Measurements from ENCODE around the gene SOS2.

SOS2 gene

DNA sequence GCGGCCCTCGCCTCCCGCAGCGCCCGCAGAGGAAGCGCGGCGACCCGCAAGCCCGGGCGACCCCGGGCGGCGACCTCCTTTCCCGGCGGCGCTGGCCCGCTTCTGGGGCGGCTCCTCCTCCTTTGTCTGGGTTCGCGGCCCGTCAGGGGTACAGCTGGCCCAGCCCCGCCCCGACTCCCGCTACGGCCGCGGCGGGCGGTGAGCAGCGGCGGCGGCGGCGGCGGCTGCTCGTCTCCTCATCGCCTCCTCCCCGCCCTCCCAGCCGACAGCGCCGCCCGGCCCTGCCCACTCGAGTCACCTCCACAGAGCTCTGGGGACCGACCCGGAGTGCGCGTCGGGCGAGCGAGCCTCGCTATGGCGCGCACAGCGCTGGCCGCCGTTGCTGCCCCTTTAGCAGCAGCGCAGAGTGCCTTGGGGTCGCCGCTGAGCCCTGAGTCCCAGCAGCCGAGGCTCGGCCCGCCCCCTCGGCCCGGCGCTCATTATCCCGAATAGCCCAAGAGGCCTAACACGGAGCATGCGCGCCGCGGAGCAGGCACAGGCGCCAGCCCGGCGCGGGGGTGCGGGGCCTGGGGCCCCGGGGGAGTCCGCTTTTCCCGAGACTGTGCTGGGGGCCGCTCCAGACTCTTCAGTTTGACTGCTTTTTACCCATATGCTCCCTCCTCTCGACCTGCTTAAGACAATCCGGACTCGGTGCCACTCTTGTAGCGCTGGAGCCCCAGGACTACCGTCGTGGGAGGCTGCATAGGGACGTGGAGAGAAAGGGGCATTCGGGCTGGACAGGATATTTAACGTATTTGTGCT lies at the start of gene SOS2:
Gene SOS2 (minus strand): TSS at position 104 of the 801 bp plus-strand sequence. CDS start 295 bp downstream, outside the sequence.
- peaks cover 5% of the 10 kb centered on the region; the same call in 1 of the 2 replicates for H3K9me3 ChIP-seq (ENCODE audit: control insufficient read depth, insufficient read depth, low read depth, low read length)
- H3K27me3 ChIP-seq (ENCODE audit: control insufficient read depth, insufficient read depth, low read length): no peaks in the 10 kb centered on the region; the same call in 1 of the 2 replicates
- peak within 1 kb of the TSS; percentile 58; the same call in 1 of the 2 replicates for H3K27ac ChIP-seq (ENCODE audit: low read depth, low read length)
- H3K36me3 ChIP-seq (ENCODE audit: control insufficient read depth, insufficient read depth, low read length): 0 out of 2 replicates have a peak, but pooled peaks cover 9% of the 10 kb centered on the region
- peak within 1 kb of the TSS; percentile 88 for H3K4me3 ChIP-seq (ENCODE audit: low read depth, low read length)
- peak within 1 kb of the TSS; percentile 85 for H3K9ac ChIP-seq (ENCODE audit: low read length)
- H3K4me1 ChIP-seq (ENCODE audit: control insufficient read depth, insufficient read depth, low read length): peaks cover 5% of the 10 kb centered on the region; the same call in 1 of the 2 replicates

DNA sequence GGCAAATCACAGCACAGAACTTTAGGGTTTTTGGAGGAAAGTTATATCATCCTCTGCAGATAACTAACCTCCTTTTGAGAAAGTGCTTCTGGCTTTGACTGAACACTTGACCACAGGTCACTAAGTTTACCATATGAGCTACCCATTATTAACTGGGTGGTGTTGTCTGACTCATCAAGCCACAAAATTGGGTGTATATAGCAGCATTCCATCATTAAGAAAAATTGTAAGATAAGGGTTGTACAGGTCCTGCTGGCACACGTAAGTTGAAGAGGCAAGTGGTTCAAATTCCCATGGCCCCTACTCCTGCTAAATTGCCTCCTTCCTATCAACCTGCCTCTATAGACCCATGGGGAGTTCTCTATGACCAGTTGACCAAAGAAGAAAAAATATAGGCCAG lies 41.1 kb upstream of the SOS2 start:
- Histone ChIP-seq H3K9ac (ENCODE audit: low read length) (no peak overlapping the region), H3K27ac (ENCODE audit: low read depth, low read length) (no peak overlapping the region), H3K4me1 (ENCODE audit: control insufficient read depth, insufficient read depth, low read length) (no peaks in the 10 kb centered on the region), H3K4me3 (ENCODE audit: low read depth, low read length) (no peak overlapping the region), H3K36me3 (ENCODE audit: control insufficient read depth, insufficient read depth, low read length) (peaks cover 29% of the 10 kb centered on the region), H3K9me3 (ENCODE audit: control insufficient read depth, insufficient read depth, low read depth, low read length) (no peaks in the 10 kb centered on the region), H3K27me3 (ENCODE audit: control insufficient read depth, insufficient read depth, low read length) (no peaks in the 10 kb centered on the region)

DNA sequence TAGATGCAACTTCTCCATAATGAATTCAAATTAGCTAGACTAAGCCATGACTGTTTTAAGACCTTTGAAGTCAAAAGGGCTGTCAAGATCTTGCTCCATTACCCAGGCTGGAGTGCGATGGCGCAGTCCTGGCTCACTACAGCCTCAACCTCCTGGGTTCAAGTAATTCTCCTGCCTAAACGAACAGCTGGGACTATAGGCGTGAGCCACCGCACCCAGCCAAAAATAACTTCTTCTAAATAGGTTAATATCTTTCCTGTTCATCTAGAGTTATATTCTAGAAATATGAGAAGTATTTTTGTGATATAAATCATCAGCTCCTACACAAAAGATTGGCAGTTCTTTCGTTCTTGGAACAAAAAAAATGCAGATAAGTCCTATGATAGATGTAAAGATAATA lies 39.6 kb upstream of the SOS2 start:
- H3K4me3 ChIP-seq (ENCODE audit: low read depth, low read length): no peak overlapping the region
- no peaks in the 10 kb centered on the region for H3K4me1 ChIP-seq (ENCODE audit: control insufficient read depth, insufficient read depth, low read length)
- no peaks in the 10 kb centered on the region for H3K9me3 ChIP-seq (ENCODE audit: control insufficient read depth, insufficient read depth, low read depth, low read length)
- H3K27me3 ChIP-seq (ENCODE audit: control insufficient read depth, insufficient read depth, low read length): no peaks in the 10 kb centered on the region
- H3K27ac ChIP-seq (ENCODE audit: low read depth, low read length): no peak overlapping the region
- H3K9ac ChIP-seq (ENCODE audit: low read length): no peak overlapping the region
- peaks cover 26% of the 10 kb centered on the region for H3K36me3 ChIP-seq (ENCODE audit: control insufficient read depth, insufficient read depth, low read length)

DNA sequence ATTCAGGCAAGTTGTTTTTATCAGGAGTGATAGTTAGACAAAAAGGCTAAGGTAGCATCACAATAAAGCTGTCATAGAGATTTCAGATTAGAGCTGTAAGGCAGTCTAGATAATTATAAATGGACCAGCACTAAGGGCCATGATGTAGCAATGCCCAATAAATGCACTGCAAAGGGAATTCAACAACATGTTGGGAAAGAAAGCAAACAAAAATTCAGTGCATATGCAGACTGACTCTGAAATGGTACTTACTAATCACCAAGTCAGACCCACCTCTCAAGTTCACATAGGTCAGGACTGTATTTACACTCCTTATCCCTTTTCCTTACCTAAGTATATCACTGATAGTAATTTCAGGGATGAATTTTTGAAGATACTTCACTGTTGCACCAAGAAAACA lies 33.7 kb upstream of the SOS2 start:
- no peak overlapping the region for H3K27ac ChIP-seq (ENCODE audit: low read depth, low read length)
- no peak overlapping the region for H3K4me3 ChIP-seq (ENCODE audit: low read depth, low read length)
- peaks cover 33% of the 10 kb centered on the region for H3K36me3 ChIP-seq (ENCODE audit: control insufficient read depth, insufficient read depth, low read length)
- no peaks in the 10 kb centered on the region for H3K9me3 ChIP-seq (ENCODE audit: control insufficient read depth, insufficient read depth, low read depth, low read length)
- H3K9ac ChIP-seq (ENCODE audit: low read length): no peak overlapping the region
- H3K27me3 ChIP-seq (ENCODE audit: control insufficient read depth, insufficient read depth, low read length): no peaks in the 10 kb centered on the region
- H3K4me1 ChIP-seq (ENCODE audit: control insufficient read depth, insufficient read depth, low read length): no peaks in the 10 kb centered on the region

DNA sequence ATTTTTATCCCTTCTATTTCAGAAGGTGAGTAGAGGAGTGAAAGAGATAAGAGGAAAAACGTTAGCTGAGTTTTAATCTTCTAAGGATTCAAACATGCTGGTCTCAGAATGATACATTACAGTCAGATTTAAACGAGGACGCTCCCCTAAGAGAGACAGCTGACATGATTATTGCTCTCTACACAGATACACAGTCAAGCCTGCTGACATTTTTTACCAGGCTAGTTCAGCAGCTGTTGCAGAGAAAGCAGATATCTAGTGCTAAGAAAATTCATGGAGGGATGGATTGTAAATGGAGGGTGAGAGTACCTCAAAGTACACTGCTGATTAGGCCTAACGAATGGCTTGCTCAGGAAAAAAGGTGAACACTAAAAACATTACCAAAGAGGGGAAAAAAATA lies 31.9 kb upstream of the SOS2 start:
- H3K4me1 ChIP-seq (ENCODE audit: control insufficient read depth, insufficient read depth, low read length): no peaks in the 10 kb centered on the region
- no peak overlapping the region for H3K9ac ChIP-seq (ENCODE audit: low read length)
- no peaks in the 10 kb centered on the region for H3K27me3 ChIP-seq (ENCODE audit: control insufficient read depth, insufficient read depth, low read length)
- H3K27ac ChIP-seq (ENCODE audit: low read depth, low read length): no peak overlapping the region
- H3K9me3 ChIP-seq (ENCODE audit: control insufficient read depth, insufficient read depth, low read depth, low read length): no peaks in the 10 kb centered on the region
- H3K4me3 ChIP-seq (ENCODE audit: low read depth, low read length): no peak overlapping the region
- peaks cover 28% of the 10 kb centered on the region for H3K36me3 ChIP-seq (ENCODE audit: control insufficient read depth, insufficient read depth, low read length)

DNA sequence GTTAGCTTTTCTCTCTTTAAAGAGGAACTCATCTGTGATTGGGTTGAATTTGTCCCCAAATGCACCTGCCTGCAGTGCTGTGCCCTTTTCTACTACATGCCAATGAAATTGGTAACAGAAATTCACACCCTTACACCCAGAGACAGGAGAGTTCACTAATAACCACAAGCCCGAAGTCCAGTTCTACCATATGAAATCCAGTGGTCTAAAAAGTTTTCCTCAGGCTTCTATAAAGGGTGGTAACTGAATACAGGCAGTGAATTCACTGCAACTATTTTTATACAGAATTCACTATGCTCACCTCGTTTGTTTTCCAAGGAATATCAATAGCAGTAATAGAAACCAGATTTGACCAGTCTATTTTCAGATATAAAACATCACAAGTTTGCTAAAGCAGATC lies 31.5 kb upstream of the SOS2 start:
- Histone ChIP-seq H3K9ac (ENCODE audit: low read length) (no peak overlapping the region), H3K9me3 (ENCODE audit: control insufficient read depth, insufficient read depth, low read depth, low read length) (no peaks in the 10 kb centered on the region), H3K4me1 (ENCODE audit: control insufficient read depth, insufficient read depth, low read length) (no peaks in the 10 kb centered on the region), H3K36me3 (ENCODE audit: control insufficient read depth, insufficient read depth, low read length) (peaks cover 27% of the 10 kb centered on the region), H3K27ac (ENCODE audit: low read depth, low read length) (no peak overlapping the region), H3K27me3 (ENCODE audit: control insufficient read depth, insufficient read depth, low read length) (no peaks in the 10 kb centered on the region), H3K4me3 (ENCODE audit: low read depth, low read length) (no peak overlapping the region)

DNA sequence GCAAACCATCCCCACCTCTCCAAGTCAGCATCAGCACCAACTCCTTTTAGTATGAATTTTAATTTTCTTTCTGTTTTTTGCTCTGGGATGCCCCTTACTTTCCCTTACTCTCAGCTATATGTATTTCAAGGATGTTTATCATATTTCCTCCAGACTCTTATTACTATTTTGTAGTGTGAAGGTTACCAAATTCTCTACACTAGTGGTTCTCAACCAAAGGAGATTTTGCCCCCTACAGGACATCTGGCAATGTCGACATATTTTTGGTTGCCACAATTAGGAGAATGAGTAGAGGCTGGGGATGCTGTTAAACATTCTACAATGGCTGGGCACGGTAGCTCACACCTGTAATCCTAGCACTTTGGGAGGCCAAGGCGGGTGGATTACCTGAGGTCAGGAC lies 29.1 kb upstream of the SOS2 start:
- Histone ChIP-seq H3K36me3 (ENCODE audit: control insufficient read depth, insufficient read depth, low read length) (peaks cover 19% of the 10 kb centered on the region), H3K9ac (ENCODE audit: low read length) (no peak overlapping the region), H3K27me3 (ENCODE audit: control insufficient read depth, insufficient read depth, low read length) (no peaks in the 10 kb centered on the region), H3K4me3 (ENCODE audit: low read depth, low read length) (no peak overlapping the region), H3K9me3 (ENCODE audit: control insufficient read depth, insufficient read depth, low read depth, low read length) (no peaks in the 10 kb centered on the region), H3K27ac (ENCODE audit: low read depth, low read length) (no peak overlapping the region), H3K4me1 (ENCODE audit: control insufficient read depth, insufficient read depth, low read length) (no peaks in the 10 kb centered on the region)

DNA sequence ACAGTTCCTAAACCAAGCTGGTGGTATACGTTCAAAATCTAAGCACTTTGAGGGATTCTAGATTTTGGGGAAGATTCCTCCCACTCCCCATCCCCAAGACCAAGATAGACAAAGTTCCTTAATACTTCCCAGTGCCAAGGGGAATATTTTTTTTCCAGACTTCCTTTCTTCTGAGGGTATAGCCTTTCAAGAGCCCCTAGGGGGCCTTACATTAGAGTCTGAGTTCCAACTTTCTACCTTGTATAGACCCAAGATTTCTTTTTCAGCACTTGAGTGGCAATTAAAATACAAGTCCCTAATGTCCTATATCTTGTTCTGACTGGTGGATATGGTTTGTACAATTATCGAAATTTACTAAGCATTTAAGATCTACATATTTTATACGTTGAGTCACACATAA lies 28.7 kb upstream of the SOS2 start:
- Histone ChIP-seq H3K4me1 (ENCODE audit: control insufficient read depth, insufficient read depth, low read length) (no peaks in the 10 kb centered on the region), H3K9ac (ENCODE audit: low read length) (no peak overlapping the region), H3K27me3 (ENCODE audit: control insufficient read depth, insufficient read depth, low read length) (no peaks in the 10 kb centered on the region), H3K4me3 (ENCODE audit: low read depth, low read length) (no peak overlapping the region), H3K27ac (ENCODE audit: low read depth, low read length) (no peak overlapping the region), H3K36me3 (ENCODE audit: control insufficient read depth, insufficient read depth, low read length) (peaks cover 18% of the 10 kb centered on the region), H3K9me3 (ENCODE audit: control insufficient read depth, insufficient read depth, low read depth, low read length) (no peaks in the 10 kb centered on the region)

DNA sequence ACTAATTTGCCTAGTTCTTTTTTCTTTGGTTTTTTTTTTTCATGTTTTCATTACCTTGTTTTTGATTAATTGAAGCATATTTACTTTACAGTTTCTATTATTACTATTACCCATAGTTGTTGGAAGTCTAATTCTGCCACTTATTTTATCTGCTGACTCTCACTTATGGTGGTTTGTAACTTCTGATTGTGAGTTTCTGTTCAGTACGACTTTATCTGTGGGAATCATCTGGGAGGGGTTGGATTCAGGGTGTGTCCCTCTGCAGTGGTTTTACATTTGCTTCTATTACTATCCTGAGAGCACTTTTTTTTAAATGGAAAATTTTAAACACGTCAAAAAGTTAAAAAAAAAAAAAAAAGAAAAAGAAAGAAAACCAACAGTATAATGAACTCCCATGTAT lies 26.4 kb upstream of the SOS2 start:
- H3K27ac ChIP-seq (ENCODE audit: low read depth, low read length): no peak overlapping the region
- H3K36me3 ChIP-seq (ENCODE audit: control insufficient read depth, insufficient read depth, low read length): peaks cover 8% of the 10 kb centered on the region
- no peaks in the 10 kb centered on the region for H3K27me3 ChIP-seq (ENCODE audit: control insufficient read depth, insufficient read depth, low read length)
- H3K4me1 ChIP-seq (ENCODE audit: control insufficient read depth, insufficient read depth, low read length): no peaks in the 10 kb centered on the region
- H3K4me3 ChIP-seq (ENCODE audit: low read depth, low read length): no peak overlapping the region
- H3K9me3 ChIP-seq (ENCODE audit: control insufficient read depth, insufficient read depth, low read depth, low read length): no peaks in the 10 kb centered on the region
- no peak overlapping the region for H3K9ac ChIP-seq (ENCODE audit: low read length)

DNA sequence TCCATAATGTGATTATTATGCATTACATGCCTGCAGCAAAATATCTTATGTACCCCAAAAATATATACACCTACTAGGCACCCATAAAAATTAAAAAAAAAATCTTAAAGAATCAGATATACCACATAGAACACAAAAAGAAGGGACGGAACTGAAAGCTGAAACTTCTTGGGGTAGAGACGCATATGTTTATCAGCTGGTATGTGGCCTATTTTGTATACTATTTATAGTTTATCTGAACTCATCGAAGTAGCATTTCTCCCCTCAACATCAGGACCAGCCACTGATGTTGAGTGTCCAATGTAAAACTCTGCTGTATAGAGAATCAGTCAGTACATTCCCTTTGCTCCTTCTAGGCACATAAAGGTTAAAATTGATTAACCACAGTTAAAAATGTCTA lies 22.9 kb upstream of the SOS2 start:
- no peaks in the 10 kb centered on the region for H3K27me3 ChIP-seq (ENCODE audit: control insufficient read depth, insufficient read depth, low read length)
- no peak overlapping the region for H3K9ac ChIP-seq (ENCODE audit: low read length)
- no peaks in the 10 kb centered on the region for H3K9me3 ChIP-seq (ENCODE audit: control insufficient read depth, insufficient read depth, low read depth, low read length)
- peaks cover 10% of the 10 kb centered on the region for H3K36me3 ChIP-seq (ENCODE audit: control insufficient read depth, insufficient read depth, low read length)
- no peak overlapping the region for H3K27ac ChIP-seq (ENCODE audit: low read depth, low read length)
- no peaks in the 10 kb centered on the region for H3K4me1 ChIP-seq (ENCODE audit: control insufficient read depth, insufficient read depth, low read length)
- no peak overlapping the region for H3K4me3 ChIP-seq (ENCODE audit: low read depth, low read length)

DNA sequence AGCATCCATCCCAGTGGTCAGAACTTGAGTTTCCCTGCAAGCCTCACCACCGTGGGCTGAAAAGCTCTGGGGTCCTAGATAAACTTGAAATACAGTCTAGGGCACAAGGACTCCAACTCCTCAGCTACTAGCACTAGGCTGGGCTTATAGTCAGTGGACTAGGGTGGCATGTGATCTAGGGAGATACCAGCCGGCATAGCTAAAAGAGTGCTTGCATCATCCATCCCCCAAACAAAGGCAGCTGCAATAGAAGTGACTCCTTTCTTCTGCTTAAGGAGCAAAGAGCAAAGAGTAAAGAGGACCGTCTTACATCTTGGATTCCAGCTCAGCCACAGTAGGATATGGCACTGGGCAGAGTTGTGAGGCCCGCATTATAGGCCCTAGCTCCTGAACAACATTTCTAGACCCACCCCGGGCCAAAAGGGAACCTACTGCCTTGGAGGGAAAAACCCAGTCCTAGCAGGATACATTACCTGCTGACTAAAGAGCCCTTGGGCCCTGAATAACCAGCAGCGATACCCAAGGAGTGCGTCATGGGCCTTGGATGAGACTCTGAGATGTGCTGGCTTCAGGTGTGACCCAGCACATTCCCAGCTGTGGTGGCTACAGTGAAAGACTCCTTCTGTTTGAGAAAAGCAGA lies 17.9 kb upstream of the SOS2 start:
- no peaks in the 10 kb centered on the region for H3K9me3 ChIP-seq (ENCODE audit: control insufficient read depth, insufficient read depth, low read depth, low read length)
- H3K27me3 ChIP-seq (ENCODE audit: control insufficient read depth, insufficient read depth, low read length): no peaks in the 10 kb centered on the region
- H3K4me1 ChIP-seq (ENCODE audit: control insufficient read depth, insufficient read depth, low read length): no peaks in the 10 kb centered on the region
- no peak overlapping the region for H3K4me3 ChIP-seq (ENCODE audit: low read depth, low read length)
- H3K36me3 ChIP-seq (ENCODE audit: control insufficient read depth, insufficient read depth, low read length): peaks cover 23% of the 10 kb centered on the region
- H3K27ac ChIP-seq (ENCODE audit: low read depth, low read length): no peak overlapping the region
- H3K9ac ChIP-seq (ENCODE audit: low read length): no peak overlapping the region
